ENCODE measurements around the gene RUNDC3A. TPM values are rescaled to one million over a fixed set of nuclear protein-coding genes. Genes with fewer than 3 reads are reported as not detected.

The RUNDC3A gene
- total and polyA plus RNA-seq, 2 of the 8 experiments (the other 6 are each of a cell fraction or from before 2014, with no cell fraction given) = 6.4 to 13.8 TPM

- TF ChIP-seq BACH1 (IDR thresholded peaks at IDR 0.05; ENCODE audit: low read length) (no peak), SP1 (IDR thresholded peaks at IDR 0.05; ENCODE audit: low read depth, low read length) (no peak), ZNF274 (IDR thresholded peaks at IDR 0.05; ENCODE audit: borderline replicate concordance, extremely low read depth, low read length) (no peak), GTF2F1 (IDR thresholded peaks at IDR 0.05; ENCODE audit: borderline replicate concordance, low read depth, low read length) (no peak)
Measured at GRCh38 chr17:44312396-44313104, 4.1 kb downstream of the RUNDC3A start (continued).
